Activated naive CD4-positive, alpha-beta T cell treated with anti-CD3 and anti-CD28 coated beads, Interleukin-2, amount 50 U/mL, for 72 hours (primary cell): Measurements from ENCODE around the gene MORC1. TPM values are rescaled to one million over a fixed set of nuclear protein-coding genes. Genes with fewer than 3 reads are reported as not detected.

ENCODE experiments used
- ATAC-seq, 2 donors: fragments of 150-1000 bp; cut with Tn5 transposase; 2 replicates each; pipeline ENCODE4 v1.10.0; 2021; ENCODE audit warnings: mild to moderate bottlenecking in 2 of 2, moderate library complexity in 2 of 2
- DNase-seq, 2 donors: peaks; one replicate each; pipeline ENCODE4 v3.0.0; 2021 to 2022; ENCODE audit warnings: low spot score in 2 of 2
- H3K27ac Mint-ChIP-seq, 2 donors: one replicate each; pipeline ENCODE4 v1.8.0; 2022; ENCODE audit warnings: mild to moderate bottlenecking in 2 of 2, mixed read lengths in 2 of 2
- H3K36me3 Mint-ChIP-seq, 2 donors: one replicate each; pipeline ENCODE4 v1.8.0; 2022; ENCODE audit warnings: mixed read lengths in 2 of 2
- H3K9me3 Mint-ChIP-seq, 2 donors: one replicate each; pipeline ENCODE4 v1.8.0; 2022; ENCODE audit warnings: mixed read lengths in 2 of 2
- total RNA-seq, 2 donors: library from RNA; stranded (reverse); gene quantifications; one replicate each; pipeline ENCODE4 v1.2.3, GENCODE V29; 2022

Gene MORC1
- total RNA-seq, 2 donors from 2014 or later, result not detected

DNA sequence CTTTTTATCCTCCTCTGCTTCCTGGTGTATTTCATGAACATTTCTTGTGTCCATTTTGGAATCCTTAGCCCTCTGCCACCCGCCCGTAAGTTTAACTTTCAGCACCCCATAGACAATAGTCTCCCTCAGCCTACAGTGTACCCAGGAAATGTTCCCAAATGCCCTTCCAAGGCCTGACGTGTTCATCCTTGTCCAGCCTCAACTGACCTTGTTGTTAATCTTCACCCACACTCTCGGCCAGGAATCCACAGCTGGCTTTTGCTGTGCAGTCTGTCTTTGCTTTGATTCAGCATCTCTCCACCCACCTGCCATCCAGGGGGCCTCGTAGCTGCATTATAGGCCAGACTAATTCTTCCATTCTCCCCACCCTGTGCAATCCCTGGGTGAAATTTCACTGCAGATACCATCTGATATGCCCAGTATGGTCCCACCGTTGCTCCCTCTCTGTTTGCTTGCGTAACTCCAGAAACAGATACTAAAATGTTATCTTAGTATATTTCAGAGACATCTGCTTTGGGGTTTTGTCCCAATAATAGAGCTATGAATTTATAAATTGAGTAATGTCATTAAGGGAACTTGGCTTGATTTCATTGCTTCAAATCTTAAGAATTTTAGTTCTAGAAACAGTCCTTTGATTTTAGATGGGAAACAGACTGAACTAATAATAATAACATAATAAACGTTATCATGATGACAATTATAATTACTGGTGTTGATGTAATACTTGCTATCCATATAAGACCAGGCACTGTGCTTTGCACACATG lies 180.8 kb downstream of the MORC1 start:
- no peaks in the 10 kb centered on the region for H3K36me3 Mint-ChIP-seq
- DNase-seq, result no peak

DNA sequence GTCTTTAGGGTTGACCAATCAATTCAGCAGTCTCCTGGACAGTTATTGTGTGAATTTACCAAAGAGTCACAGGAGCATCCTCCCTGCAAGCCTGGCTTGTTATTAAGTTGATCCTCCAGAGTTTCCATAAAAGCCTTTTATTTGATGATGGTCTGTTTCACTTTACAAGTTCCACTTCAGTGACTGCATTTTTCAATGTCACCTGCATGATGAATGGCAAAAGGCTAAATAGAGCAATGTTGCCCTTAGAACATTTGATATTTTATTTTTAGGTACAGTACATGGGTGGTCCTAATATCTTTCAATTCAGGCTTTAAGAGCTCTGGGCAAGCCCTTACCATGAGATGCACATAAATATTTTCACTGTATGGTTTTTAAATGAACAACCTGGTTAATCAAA lies 186.9 kb downstream of the MORC1 start:
- H3K9me3 Mint-ChIP-seq, result peaks cover 4 to 11% of the 10 kb centered on the region in 2 donors
- DNase-seq, result no peak

More for the DNA sequence above, 180.8 kb downstream of the MORC1 start:
- Mint-ChIP-seq H3K27ac (no peak overlapping the region), H3K9me3 (no peaks in the 10 kb centered on the region)
- ATAC-seq, result no peak

DNA sequence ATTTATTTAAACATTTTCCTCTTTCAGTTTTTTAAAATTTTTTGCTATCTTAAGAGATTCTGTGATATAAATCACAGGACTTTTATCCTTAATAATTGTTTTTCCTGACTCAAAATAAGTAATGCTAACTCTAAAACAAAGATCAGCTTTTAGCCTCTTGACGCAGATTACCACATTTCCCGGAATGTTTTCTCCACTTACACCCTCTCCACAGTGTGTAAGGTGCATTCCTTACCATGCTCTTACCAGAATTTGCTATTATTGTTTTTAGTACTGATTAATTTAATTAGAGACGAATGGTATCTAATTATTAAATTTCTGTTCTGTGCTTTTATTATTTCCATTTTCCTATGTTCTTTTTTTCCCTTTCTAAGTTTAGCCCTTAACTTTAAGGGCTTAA lies 199.1 kb downstream of the MORC1 start:
- ATAC-seq (no peak), DNase-seq (no peak)
- no peaks in the 10 kb centered on the region for H3K9me3 Mint-ChIP-seq
- no peaks in the 10 kb centered on the region for H3K36me3 Mint-ChIP-seq
- no peak overlapping the region for H3K27ac Mint-ChIP-seq

More for the DNA sequence above, 186.9 kb downstream of the MORC1 start:
- H3K27ac Mint-ChIP-seq, result no peak overlapping the region
- H3K36me3 Mint-ChIP-seq, result peaks cover 0 to 12% of the 10 kb centered on the region in 2 donors
- ATAC-seq, result no peak

DNA sequence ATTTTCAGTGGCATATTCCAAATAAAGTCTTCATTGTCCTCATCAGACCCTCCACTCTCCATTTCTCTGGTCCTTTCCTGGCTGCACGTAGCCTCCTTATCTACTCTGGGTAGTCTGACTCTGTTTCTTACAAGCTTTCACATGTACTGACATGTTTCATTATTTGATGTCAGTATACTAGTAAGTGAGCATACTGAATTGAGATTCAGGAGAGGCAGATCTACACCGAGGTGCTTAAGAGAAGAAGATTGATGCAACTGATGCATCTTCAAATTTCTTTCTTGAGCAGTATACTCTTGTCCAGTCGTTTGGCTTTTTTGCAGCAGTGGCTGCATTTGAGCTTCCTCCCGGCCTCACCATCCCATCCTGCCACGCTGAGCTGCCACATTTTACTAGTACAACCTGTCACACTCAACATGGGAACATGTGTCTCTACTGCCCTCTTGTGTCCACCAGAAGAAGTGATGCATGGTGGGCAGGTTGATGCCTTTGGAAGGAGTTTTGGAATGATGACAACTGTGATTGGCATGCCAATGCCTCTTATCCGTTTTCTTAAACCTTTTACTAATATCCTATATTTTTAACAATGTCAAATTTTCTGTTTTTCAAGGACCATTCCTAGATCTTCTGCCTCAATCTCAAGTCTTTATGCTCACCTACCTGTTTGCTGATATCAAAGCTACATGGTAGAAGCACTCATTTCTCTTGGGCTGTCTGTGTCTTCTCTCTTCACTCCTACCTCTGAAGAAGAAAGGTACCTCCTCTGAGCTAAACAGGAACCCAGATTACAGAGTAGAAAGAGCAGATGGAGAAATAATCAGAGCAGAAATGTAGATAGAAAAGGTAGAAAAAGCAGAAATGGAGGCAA lies 202.9 kb downstream of the MORC1 start:
- peak; percentile 94 to 98 for ATAC-seq
- Mint-ChIP-seq H3K27ac (peak overlapping the region in 1 of 2 donors; percentile 63), H3K36me3 (no peaks in the 10 kb centered on the region), H3K9me3 (no peaks in the 10 kb centered on the region)
- DNase-seq, result peak; percentile 61 to 70

DNA sequence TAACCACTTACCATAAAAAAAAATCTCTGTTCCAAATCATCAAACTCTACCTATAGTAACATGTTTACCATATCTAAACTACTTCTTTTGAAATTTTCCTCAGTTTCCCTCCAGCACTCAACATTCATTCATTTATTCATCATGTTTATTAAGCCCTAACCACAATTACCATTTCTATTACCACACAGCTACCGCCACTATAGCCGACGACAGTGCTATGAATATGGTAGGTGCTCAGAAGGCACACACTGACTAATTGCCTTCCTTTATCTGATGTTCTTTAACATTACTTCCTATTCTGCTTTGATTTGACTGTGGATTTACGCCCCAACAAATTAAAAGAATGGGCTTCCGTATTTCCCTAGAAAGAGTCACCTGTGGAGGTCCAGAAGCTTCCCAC lies 208.1 kb downstream of the MORC1 start:
- no peak overlapping the region for H3K27ac Mint-ChIP-seq
- no peaks in the 10 kb centered on the region for H3K9me3 Mint-ChIP-seq
- ATAC-seq, result no peak
- no peak for DNase-seq
- H3K36me3 Mint-ChIP-seq, result no peaks in the 10 kb centered on the region

Other genes with a start within 250 kb of the MORC1 start
- gene GUCA1C, start 164.3 kb downstream of the MORC1 start, total RNA-seq, result not detected
- not detected for gene C3orf85, start 18.6 kb upstream of the MORC1 start, total RNA-seq
- gene DPPA2, start 198.4 kb upstream of the MORC1 start, total RNA-seq, result not detected
- 1 to 10 TPM in 1 of 2 donors, not detected in 1; 1.5 TPM for gene DPPA4, start 219.4 kb upstream of the MORC1 start, total RNA-seq